ENCODE measurements around the gene DUSP22.

DUSP22 gene

DNA sequence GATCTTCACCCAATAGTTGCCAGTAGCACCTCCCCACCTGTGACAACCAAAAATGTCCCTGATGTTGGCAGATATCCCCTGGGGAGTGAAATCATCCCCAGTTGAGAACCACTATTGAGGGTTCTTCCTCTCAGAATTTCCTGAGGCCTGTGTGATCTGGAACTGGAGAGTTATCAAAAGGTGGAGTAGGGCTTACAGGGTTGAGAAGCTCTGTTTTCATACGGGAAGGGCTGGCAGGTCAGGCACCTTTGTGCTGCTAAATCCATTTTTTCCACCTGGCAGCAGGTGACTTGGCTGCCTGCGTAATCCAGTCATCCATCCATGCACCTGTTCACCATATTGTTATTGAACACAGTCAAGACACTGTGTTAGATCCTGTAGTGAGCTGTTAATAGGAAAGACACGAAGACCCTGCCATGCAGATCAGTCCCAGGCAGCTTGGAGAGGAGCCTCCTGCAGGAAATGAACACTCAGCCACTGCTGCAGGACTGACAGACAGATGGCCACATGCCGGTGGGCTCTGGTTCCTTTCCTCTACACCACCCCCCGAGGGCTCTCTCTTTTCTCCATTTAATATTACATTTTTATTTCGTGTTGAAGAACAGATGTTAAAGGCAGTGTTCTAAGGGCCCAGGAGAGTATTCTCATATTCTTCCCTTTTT is 5.4 kb downstream of the DUSP22 start:
- no peak for DNase-seq

DNA sequence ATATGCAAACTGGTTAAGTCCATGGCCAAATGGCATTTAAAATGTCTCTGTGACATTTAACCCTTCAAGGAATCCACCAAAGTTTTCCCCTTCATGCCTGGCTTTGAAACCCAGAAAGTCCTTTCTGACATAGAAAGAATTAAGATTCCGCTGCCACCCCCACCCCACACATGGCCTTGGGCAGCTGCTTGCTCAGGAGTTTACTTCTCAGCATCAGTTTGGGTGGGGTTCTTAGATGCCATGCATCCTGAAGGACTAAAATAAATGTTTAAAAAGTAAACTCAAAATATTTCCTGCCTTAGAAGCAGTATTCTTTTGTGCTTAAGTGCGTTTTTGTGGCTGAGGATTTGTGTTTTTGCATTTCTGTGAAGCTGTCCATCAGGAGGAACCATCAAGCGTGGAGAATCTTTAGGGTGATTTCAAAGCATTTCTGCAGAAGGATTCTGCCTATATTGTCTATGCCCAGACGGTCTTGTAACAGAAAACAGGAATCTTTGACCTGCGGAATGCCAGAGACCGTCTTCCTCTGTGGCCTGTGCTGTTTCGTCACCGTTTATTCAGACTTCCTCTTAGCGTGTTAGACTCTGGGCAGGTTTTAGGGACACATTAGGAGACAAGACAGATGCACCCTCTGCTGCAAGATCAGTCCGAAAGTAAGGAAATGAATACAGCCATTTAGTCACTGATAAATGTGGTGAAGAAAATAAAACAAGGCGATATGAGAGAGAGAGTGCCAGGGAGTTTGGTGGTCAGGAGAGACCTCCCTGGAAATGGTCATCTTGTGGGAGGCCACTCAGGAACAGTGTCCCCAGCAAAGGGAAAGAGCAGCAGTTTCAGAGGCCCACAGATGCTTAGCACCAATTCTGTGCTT is 6.2 kb downstream of the DUSP22 start:
- no peak for DNase-seq

DNA sequence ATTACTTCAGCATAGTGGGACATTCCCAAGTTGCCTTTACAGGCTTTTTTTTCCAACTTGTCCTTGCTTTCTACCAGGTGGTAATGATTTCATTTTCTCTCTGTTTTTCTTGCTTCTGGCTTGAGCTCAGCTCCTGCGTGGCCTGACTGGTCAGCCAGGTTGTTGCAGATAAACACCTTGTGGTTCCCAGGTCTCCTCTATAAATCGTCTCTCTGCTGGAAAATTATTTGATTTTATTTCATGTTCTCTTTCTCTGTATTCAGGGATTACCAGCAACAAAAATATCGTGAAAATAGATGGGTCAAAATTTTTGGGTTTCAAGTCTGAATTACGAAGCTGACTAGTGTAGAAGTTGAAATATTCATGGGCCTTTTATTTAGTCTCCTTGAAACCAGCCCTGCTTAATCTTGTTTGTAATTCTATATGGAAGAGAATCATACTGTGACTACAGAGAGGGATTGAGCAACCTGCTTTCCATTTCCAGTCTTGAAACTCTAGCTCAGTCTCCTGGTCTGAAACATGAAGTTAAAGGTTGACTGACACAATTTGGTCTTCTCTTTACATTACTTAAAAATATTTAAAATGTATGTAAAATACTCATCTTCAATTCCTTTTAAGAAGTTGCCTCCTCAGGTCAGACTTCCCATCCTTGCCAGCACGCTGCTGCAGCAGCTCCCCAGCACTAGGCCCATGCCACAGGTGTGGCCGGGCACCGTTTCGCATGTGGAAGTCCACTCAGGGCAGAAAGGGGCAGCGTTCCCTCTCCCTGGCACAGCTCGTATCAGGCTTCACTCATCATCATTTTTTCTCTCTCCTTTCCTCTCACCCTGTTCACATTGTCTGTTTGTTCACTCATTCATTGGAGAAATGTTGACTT is 7.1 kb downstream of the DUSP22 start:
- DNase-seq, result no peak

DNA sequence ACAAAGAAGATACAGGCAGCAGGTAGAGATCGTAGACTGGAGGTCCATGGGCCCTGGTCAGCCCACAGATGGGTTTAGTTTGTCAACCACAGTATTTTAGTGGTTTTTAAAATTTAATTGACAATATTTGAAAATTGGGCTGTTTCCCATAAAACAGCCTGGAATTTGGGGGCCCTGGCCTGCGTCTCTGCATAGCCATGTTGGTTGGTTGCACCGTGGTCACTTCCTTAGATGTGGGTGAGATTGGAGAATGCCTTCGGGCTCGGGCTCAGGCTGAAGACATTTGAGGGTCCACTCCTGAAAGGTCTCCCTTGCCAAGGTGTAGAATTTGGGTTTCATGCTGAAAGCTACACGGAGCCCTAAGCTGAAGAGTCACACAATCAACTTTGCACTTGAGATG is 7.7 kb downstream of the DUSP22 start:
- DNase-seq, result no peak

DNA sequence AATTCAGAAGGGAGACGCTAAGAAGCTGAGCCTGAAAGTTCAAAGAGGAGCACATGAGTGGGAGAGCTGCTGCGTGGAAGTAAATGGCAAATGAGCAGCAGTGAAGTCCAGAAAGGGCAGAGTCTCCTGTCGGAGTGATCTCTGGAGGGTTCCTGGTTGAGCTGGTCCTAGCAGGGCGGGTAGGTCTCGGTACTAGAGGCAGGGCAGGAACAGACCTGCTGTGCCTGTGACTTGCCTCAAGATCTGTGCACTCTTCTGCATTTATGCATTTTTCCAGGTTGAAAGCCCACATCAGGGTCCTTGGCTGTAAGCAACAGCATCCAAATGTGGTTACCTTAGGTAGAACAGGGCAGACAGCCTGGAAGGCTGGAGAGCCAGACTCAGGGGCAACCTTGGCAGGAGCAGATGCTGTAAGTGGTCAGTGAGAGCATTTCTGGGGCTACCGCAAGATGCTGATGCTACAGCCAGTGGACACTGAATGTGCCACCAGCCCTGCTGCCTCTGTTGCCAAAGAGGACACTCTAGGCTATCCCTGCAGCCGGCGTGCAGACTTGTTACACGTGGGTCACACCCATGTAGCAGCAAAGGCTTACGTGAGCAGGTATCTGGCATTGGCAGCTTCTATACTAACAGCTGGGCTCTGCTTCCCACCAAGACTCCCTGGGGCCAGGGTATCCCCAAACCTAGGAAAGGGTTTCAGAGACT is 8.4 kb downstream of the DUSP22 start:
- no peak for DNase-seq

DNA sequence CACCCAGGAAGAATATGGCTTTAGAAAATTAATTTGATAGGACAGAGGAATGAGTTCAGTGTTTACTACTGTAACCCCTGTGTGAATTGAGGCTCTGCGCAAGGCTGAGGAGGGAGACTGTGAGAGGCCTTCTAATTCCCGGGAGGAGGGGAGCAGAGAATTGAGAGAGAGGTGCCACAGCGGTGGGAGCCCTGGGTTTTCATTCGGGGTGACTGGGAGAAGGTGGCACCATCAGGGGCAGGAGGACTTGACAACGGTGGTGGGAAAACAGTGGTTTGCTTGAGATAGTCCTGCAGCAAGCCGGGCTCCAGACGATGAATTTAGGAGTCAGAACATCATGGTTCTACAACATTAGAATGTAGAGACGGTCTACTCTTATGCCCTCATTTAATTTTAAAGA is 9.2 kb downstream of the DUSP22 start:
- no peak for DNase-seq

DNA sequence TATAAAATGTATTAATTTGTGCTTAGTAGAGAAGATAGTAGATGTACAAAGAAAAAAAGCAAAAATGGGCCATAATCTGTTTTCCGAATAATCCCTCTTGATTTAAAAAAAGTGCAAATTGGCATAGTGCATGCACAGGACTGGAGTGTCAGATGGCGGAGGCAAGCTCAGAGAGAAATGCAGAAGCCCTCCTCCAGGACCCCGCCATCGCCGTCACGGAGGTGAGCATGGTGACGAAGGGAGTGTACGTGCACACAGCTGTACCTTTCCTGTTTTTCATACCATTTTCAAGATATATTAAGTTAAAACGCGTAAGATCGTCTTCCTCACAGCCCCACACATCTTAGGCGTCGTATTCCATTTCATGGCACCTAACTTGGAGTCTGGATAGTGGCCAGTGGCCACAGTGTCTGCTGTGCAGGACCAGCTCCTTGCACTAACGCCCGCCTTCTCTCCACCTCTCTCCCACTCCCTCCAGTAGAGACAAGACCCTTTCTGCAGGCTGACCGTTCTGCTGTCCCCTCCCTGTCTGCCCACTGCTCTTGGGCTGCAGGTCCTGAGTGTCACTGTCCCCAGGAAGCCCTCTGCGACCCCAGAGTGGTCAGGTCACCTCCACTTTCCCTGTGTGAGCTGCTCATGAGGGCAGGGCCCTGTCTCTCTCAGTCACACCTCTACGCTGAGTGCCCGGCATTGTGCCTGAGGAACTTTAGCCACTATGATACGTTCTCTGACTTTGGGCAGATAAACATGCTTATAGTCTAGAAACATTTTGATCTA is 9.8 kb downstream of the DUSP22 start:
- no peak for DNase-seq

DNA sequence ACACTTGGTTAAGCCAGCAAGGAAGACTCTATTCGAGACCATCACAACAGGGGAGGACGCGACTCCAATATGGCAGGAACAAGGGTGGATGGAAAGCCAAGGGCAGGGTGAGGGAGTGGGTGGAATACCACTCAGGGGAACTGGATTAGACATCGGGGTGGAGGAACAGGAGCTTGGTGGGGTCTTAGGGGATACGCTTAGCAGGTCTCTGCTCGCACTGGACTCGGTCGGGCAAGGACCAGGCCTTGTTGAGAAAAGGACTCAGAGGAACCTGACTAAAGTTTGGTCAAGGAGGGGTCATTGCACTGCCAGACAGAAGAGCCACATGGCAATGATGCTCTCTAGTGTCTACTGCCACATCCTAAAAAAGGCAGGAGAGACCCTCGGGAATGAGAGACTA is 10.5 kb downstream of the DUSP22 start:
- DNase-seq, result no peak

DNA sequence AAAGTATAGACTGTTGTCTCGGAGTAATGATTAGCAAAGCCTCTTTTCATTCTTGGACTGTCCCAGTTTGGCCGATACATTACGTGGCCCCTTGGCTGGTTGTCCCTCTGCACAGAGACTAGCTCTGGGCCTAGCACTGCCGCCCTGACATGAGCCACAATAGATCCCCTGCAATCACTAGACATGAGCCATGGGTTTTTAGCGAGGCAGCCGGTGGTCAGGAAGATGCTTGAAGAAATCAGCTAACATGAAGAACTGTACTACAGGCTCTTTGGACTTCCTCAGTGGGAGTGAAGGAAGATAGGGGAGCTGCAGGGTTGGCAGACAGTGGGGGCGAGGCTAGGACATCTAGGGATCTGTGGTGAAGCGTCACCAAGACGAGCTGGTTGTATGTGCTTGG is 11.0 kb downstream of the DUSP22 start:
- DNase-seq, result no peak

DNA sequence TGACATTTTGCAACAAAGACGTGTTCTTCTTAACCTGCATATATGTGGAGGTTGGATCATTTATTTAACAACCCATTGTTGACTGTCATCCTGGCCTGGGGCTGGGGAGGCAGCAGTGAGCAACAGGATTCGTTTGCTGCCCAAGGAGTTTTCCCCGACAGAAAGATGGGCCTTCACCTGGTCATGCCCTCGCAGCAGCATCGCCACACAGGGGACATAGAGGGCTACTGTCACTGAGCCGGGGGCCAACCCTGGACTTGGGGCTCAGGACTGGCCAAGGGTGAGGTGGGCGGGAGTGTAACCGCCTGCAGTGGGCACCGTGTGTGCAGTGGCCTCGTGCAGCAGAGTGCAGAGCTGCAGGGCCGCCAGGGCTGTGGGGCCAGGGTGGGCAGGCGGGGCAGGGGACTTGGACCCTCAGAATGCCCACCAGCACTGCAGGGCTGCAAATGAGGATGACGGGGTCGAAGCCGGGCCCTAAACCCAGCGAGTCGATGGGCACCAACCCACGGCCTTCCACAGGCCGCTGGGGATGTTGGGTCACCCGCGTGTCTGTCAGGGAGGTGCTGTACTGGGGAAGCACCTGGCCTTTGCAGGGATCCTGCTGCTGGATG is 11.8 kb downstream of the DUSP22 start:
- no peak for DNase-seq

DNA sequence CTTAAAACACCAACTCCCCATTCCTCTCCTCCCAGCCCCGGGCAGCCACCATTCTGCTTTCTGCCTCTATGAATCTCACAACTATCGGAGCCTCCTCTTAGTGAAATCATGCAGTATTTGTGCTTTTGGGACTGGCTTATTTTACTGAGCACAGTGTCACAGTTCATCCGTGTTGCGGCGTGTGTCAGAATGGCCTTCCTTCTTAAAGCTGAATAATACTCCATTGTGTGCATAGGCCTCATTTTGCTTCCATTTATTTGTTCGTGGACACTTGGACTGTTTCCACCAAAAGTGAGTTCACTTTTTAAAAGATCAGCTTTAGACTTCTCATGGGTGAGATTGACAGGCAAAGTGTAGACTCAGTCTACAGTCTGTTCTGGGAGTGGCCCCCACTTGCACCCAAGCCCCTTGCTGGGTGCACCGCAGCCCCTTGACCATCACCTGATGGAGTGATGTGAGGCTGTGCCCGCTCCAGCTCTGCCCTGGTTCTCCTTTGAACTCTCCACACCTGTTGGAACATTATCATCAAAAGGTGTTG is 12.6 kb downstream of the DUSP22 start:
- DNase-seq, result no peak

DNA sequence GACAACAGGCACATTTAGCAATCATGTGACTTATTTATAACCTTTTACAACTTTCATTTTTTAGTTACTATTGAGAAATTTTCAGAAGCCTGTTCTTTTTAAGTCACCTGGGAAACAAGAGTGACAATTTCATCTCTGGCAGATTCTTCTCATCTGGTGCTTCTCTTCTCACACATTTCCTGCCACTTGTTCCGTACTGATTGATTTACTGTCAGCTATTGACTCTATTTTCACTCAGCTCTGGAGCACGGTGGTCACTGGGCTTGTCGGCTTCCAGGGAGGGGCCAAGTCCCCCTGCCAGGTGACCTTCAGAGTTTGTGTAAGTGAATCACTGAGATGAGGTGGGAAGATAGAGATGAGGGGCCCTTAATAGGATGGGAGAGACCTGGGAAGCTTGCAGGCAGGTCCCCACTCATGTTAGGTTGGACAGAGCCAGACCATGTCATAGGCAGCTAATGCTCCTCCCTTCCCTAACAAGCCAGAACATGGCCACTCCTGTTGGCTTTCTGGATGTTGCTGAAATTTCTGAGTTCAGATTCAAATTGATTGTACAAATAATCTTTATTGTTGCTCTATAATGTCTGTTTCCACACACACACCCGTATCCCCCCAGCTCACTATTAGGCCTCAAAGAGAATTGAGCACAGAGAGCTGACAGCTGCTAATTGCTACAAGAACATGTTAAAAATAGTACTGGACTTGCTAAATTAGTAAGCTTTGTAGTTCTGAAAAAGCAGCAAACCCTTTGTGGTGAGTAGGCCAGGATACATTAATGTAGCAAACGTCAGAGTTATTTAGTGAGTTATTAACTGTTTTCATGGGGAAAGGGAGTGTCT is 13.3 kb downstream of the DUSP22 start:
- DNase-seq, result no peak

DNA sequence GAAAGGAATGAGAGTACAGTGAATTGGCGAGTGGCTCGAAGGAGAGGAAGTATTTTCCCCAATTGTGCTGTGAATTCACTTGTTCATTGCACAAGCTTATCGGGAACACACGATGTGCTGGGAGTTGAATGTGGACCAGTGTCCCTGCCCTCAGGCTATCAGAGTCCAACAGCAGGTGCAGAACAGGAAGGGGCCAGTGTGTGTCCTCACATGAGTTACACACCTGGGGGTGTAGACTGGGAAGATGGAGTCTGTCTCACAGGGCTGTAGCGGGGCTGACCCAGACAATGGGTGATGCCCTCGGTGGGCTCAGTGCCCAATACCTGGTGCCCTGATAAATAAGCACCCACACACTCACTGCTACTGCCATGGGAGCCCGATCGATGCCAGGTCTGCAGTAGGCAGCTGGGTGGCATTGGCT is 14.4 kb downstream of the DUSP22 start:
- DNase-seq, result no peak

DNA sequence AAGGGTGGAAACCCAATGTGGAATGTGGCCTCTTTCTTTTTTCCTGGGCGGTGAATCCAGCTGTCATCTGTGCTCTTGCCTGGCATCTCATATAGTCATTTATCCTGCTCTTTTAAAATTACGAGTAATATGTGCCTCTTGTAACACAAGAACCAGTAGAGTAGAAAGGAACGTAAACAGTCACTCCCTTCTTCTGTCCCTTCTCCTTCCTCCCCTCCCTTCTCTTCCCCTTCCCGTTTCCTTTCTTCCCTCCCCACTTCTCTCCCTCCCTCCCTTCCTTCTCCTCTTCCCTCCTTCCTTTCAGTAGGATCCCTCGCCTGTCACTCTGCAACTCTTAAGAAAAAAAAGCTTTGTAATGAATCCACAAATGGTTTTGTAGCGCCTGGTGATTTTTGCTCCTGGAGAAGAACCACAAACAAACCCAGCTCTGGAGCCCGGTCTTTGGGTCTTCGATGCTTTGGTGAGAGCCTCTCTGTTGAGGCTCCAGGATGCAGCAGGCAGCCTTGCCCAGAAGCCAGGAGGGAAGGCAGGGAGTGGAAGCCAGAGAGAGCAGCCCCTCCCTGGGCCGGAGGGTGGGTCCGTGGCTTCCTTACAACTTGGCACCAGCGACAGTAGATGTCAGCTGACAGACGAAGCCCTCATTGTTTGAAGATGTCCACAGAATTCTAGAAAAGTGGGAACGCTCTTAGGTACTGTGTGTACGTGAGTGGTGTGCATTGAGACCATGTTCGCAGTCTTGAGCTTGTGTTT is 15.0 kb downstream of the DUSP22 start:
- DNase-seq, result no peak

DNA sequence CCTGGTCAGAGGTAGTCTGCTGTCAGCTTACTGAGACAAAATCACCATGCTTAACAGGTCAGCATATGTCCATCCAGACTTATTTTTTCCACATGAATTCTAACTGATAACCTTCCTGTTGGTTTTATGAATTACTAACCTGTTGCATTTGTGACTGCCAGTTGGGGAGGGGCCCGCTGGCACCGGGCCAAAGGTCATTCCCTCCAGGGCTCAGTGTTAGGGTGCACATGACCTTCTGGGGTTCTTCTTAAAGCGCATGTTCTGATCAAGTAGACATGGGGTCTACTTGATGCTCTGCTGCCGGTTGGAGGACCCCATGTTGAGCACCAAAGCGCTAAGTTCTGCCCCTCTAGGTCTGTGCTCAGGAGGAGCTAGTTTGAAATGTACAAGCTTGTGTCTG is 15.6 kb downstream of the DUSP22 start:
- no peak for DNase-seq

DNA sequence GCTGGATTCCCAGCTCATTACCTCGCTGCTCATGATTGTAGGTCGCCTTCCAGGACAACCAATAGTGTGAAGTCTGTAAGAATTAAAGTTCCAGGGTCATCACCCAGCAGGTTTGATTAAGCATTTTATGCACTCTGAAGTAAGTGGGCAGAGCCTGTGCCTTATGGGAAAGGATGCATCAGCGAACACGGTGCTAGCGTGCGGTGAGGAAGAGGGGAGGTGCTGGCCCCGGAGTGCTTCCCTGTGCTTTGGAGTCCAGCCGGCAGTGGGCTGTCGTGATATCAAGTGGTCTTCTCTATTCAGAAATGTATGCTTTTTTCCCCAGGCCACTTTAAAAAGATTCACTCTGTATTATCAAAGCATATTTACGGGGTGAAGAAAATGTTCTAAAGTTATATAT is 16.0 kb downstream of the DUSP22 start:
- no peak for DNase-seq

DNA sequence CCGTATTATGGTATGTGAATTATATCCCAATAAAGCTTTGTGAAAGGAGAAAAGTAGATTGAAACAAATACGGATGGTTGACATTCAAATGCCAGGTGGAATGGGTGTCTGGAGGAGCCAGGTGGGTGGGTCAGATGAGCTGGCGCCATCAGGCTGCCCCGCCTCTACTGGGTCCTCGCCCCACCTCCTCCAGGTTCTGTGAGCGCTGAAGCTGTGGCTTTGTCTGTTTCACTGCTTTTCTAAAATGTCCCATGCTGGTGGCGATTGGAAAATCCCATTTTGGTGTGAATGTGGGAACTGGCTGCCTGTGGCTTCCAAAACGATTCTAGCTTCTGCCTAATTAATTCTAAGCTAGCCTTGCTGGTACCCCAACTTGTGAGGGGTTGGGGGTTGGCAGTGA is 16.5 kb downstream of the DUSP22 start:
- no peak for DNase-seq

DNA sequence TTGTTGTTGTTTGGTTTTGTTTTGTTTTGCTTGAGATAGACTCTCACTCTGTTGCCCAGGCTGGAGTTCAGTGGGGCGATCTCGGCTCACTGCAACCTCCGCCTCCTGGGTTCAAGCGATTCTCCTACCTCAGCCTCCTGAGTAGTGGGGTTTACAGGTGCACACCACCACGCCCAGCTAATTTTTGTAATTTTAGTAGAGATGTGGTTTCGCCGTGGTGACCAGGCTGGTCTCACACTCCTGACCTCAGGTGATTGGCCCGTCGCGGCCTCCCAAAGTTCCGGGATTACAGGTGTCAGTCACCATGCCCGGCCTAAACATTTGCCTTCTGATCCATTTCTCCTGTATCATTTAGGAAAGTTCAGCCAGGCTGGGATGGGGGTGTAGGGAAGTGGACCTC is 17.7 kb downstream of the DUSP22 start:
- DNase-seq, result no peak

DNA sequence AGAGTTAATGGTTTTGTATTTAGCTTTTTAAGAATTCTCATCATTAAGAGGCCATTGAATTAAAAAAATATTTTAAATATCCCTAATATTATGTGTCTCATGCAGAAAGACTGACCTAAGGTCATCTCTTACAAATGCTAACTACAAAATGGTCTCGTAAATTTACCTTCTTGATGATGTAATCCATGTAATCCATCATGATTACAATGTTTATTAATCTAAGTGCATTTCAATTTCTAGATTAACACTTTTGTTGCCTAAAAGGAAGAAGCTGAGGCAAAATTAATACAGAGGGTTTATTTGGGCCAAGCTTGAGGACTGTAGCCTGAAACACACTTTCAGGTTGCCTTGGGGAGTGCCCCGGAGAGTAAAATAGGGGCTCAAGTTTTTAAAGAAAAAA is 18.4 kb downstream of the DUSP22 start:
- no peak for DNase-seq
